HepG2 (cell line): ENCODE measurements around the gene ISCA2. TPM values are rescaled to one million over a fixed set of nuclear protein-coding genes. Genes with fewer than 3 reads are reported as not detected.

Source experiments
- BCLAF1 ChIP-seq: fragments of 450-650 bp; IDR thresholded peaks from 2 replicates; pipeline ENCODE4 v1.6.1; 2017; ENCODE audit warnings: mild to moderate bottlenecking
- BHLHE40 ChIP-seq: IDR thresholded peaks from 2 replicates; pipeline ENCODE4 v1.6.1; 2011; ENCODE audit warnings: low read length, improper control_type of control experiment
- EHMT2 ChIP-seq: fragments of 200-600 bp; sonication (generic); IDR thresholded peaks from 2 replicates; pipeline ENCODE4 v1.7.0; 2017; ENCODE audit warnings: antibody characterized with exemption, low read depth, low read length, borderline replicate concordance
- GPN1 ChIP-seq: sonication (generic); formaldehyde crosslinking; IDR thresholded peaks from 2 replicates; pipeline ENCODE4 v1.5.1; 2020; ENCODE audit warnings: missing genetic modification reagents, borderline replicate concordance
- HDAC1 ChIP-seq: sonication (generic); formaldehyde crosslinking; IDR thresholded peaks from 2 replicates; pipeline ENCODE4 v1.5.1; 2020; ENCODE audit warnings: mild to moderate bottlenecking, missing genetic modification reagents
- IRF1 ChIP-seq: sonication (generic); formaldehyde crosslinking; IDR thresholded peaks from 2 replicates; pipeline ENCODE4 v1.4.0; 2020; ENCODE audit warnings: low read depth, mild to moderate bottlenecking, missing genetic modification reagents
- KLF13 ChIP-seq: sonication (generic); formaldehyde crosslinking; IDR thresholded peaks from 2 replicates; pipeline ENCODE4 v1.4.0; 2020; ENCODE audit warnings: mild to moderate bottlenecking, missing genetic modification reagents
- NRL ChIP-seq: sonication (generic); formaldehyde crosslinking; IDR thresholded peaks from 2 replicates; pipeline ENCODE4 v1.5.0; 2020; ENCODE audit warnings: missing genetic modification reagents, mild to moderate bottlenecking, moderate library complexity, borderline replicate concordance
- SIN3B ChIP-seq: fragments of 150-350 bp; IDR thresholded peaks from 2 replicates; pipeline ENCODE4 v1.6.1; 2014; ENCODE audit warnings: low read length
- SP140L ChIP-seq: sonication (generic); formaldehyde crosslinking; IDR thresholded peaks from 2 replicates; pipeline ENCODE4 v1.4.0; 2020; ENCODE audit warnings: missing genetic modification reagents, borderline replicate concordance
- SYNCRIP ChIP-seq: fragments of 200-400 bp; formaldehyde crosslinking; IDR thresholded peaks from 2 replicates; pipeline ENCODE4 v1.6.1; 2018; ENCODE audit warnings: mild to moderate bottlenecking, low read depth, low read length; ENCODE audit not compliant: insufficient read depth
- TRIM22 ChIP-seq: fragments of 450-650 bp; IDR thresholded peaks from 2 replicates; pipeline ENCODE4 v1.6.1; 2017
- ZNF30 ChIP-seq: sonication (generic); formaldehyde crosslinking; IDR thresholded peaks from 2 replicates; pipeline ENCODE4 v1.5.0; 2020; ENCODE audit warnings: mild to moderate bottlenecking, missing genetic modification reagents
- ZNF549 ChIP-seq: sonication (generic); formaldehyde crosslinking; IDR thresholded peaks from 2 replicates; pipeline ENCODE4 v1.5.0; 2020; ENCODE audit warnings: missing genetic modification reagents
- ZNF747 ChIP-seq: sonication (generic); formaldehyde crosslinking; IDR thresholded peaks from 2 replicates; pipeline ENCODE4 v1.8.1; 2023; ENCODE audit warnings: missing genetic modification reagents, mild to moderate bottlenecking, borderline replicate concordance
- ZNF891 ChIP-seq: sonication (generic); formaldehyde crosslinking; IDR thresholded peaks from 2 replicates; pipeline ENCODE4 v1.5.0; 2020; ENCODE audit warnings: mild to moderate bottlenecking, missing genetic modification reagents
- ZSCAN5A ChIP-seq: sonication (generic); formaldehyde crosslinking; IDR thresholded peaks from 2 replicates; pipeline ENCODE4 v1.8.0; 2022; ENCODE audit warnings: mild to moderate bottlenecking, missing genetic modification reagents, borderline replicate concordance
- polyA plus RNA-seq, 8 experiments: library from polyadenylated mRNA; depleted of rRNA in 3 of 8; stranded (reverse) in 7 of 8; unstranded in 1 of 8; fragments of >200 nt; fragmentation: Illumina TruSeq in 4 of 8; extraction: Trizol in 4 of 8; gene quantifications; 2 replicates each; pipeline versions ENCODE4 v1.2.1 to v1.2.3, GENCODE V29; 2011 to 2016; ENCODE audit warnings: low read depth in 4 of 8, missing spikeins in 1 of 8, mixed read lengths in 1 of 8; ENCODE audit not compliant: insufficient read depth in 1 of 8
- total RNA-seq, 5 experiments: library from RNA; depleted of rRNA; stranded (reverse); fragments of >200 nt; fragmentation: Illumina TruSeq; extraction: Trizol; gene quantifications; 2 replicates each; pipeline ENCODE4 v1.2.3, GENCODE V29; 2016; ENCODE audit warnings: low read depth in 1 of 5
- TF ChIP-seq, protein P1 (sequence below): sonication (generic); formaldehyde crosslinking; conservative IDR thresholded peaks from 2 replicates; pipeline ENCODE4 v1.4.0; 2020; ENCODE audit warnings: missing genetic modification reagents
- TF ChIP-seq, protein P2 (sequence below): sonication (generic); formaldehyde crosslinking; IDR thresholded peaks from 2 replicates; pipeline ENCODE4 v1.4.0; 2020; ENCODE audit warnings: missing genetic modification reagents, borderline replicate concordance

Gene ISCA2
- total and polyA plus RNA-seq, 2 of the 13 experiments (the other 11 are each of a cell fraction or from before 2014, with no cell fraction given) = 32.1 to 43.4 TPM

DNA sequence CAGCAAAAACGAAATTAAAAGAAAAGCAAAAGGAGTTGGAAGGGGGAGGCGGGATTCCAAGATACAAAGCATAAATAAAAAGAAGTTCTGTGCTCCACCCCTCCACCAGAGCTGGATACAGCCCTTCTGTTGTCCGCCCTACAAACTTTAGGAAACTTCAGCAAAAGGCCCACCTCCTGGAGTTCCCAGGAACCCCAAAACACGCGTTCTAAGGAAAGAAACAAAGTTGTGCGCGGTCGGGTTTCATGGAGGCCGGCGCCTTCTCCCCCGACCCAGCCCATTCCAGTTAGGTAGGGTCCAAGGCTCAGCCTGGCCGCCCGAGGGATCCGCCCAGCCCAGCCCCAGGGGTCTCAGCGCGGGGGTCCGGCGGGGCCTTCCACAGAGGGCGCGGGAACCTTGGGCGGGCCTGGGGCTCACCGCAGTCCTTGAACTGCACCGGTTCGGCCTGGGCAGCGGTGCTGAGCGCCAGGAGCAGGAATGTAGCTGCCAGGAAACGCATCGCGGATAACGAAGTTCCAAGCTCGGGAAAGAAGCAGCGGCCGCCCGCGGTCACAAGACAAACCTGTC is 706 bp upstream of the ISCA2 start, which contains the start of gene NPC2 (continued):
- TF ChIP-seq ZSCAN5A (CRISPR knock-in tag) (no peak), ZNF549 (CRISPR knock-in tag) (no peak), ZNF891 (CRISPR knock-in tag) (no peak), SIN3B (no peak), BHLHE40 (no peak), TRIM22 (no peak), NRL (CRISPR knock-in tag) (peak; percentile 25; the same call in 1 of the 2 replicates), IRF1 (CRISPR knock-in tag) (no peak), ZNF747 (CRISPR knock-in tag) (no peak; the same call in 1 of the 2 replicates), SP140L (CRISPR knock-in tag) (no peak), KLF13 (CRISPR knock-in tag) (no peak), GPN1 (CRISPR knock-in tag) (no peak), SYNCRIP (no peak), ZNF30 (CRISPR knock-in tag) (no peak), EHMT2 (no peak), BCLAF1 (no peak), HDAC1 (peak; percentile 79)
- TF ChIP-seq, protein P1, sequence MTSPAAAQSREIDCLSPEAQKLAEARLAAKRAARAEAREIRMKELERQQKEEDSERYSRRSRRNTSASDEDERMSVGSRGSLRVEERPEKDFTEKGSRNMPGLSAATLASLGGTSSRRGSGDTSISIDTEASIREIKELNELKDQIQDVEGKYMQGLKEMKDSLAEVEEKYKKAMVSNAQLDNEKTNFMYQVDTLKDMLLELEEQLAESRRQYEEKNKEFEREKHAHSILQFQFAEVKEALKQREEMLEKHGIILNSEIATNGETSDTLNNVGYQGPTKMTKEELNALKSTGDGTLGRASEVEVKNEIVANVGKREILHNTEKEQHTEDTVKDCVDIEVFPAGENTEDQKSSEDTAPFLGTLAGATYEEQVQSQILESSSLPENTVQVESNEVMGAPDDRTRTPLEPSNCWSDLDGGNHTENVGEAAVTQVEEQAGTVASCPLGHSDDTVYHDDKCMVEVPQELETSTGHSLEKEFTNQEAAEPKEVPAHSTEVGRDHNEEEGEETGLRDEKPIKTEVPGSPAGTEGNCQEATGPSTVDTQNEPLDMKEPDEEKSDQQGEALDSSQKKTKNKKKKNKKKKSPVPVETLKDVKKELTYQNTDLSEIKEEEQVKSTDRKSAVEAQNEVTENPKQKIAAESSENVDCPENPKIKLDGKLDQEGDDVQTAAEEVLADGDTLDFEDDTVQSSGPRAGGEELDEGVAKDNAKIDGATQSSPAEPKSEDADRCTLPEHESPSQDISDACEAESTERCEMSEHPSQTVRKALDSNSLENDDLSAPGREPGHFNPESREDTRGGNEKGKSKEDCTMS = no peak
- TF ChIP-seq, protein P2, sequence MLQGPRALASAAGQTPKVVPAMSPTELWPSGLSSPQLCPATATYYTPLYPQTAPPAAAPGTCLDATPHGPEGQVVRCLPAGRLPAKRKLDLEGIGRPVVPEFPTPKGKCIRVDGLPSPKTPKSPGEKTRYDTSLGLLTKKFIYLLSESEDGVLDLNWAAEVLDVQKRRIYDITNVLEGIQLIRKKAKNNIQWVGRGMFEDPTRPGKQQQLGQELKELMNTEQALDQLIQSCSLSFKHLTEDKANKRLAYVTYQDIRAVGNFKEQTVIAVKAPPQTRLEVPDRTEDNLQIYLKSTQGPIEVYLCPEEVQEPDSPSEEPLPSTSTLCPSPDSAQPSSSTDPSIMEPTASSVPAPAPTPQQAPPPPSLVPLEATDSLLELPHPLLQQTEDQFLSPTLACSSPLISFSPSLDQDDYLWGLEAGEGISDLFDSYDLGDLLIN = 0 out of 2 replicates have a peak, but pooled peaks have one; percentile 31
